Activated naive CD4-positive, alpha-beta T cell treated with anti-CD3 and anti-CD28 coated beads, Interleukin-2, amount 50 U/mL, for 72 hours (primary cell): ENCODE measurements around the gene ZNF652. TPM values are rescaled to one million over a fixed set of nuclear protein-coding genes. Genes with fewer than 3 reads are reported as not detected.
"Not testable (repeated sequence)": the region's sequence is repeated elsewhere in the genome, so short reads cannot be mapped to it uniquely, and the experiment has no call there.

Source experiments
- ATAC-seq, 2 donors: fragments of 150-1000 bp; cut with Tn5 transposase; 2 replicates each; pipeline ENCODE4 v1.10.0; 2021; ENCODE audit warnings: mild to moderate bottlenecking in 2 of 2, moderate library complexity in 2 of 2
- DNase-seq, 2 donors: peaks; one replicate each; pipeline ENCODE4 v3.0.0; 2021 to 2022; ENCODE audit warnings: low spot score in 2 of 2
- H3K27ac Mint-ChIP-seq, 2 donors: one replicate each; pipeline ENCODE4 v1.8.0; 2022; ENCODE audit warnings: mild to moderate bottlenecking in 2 of 2, mixed read lengths in 2 of 2
- H3K36me3 Mint-ChIP-seq, 2 donors: one replicate each; pipeline ENCODE4 v1.8.0; 2022; ENCODE audit warnings: mixed read lengths in 2 of 2
- H3K9me3 Mint-ChIP-seq, 2 donors: one replicate each; pipeline ENCODE4 v1.8.0; 2022; ENCODE audit warnings: mixed read lengths in 2 of 2
- total RNA-seq, 2 donors: library from RNA; stranded (reverse); gene quantifications; one replicate each; pipeline ENCODE4 v1.2.3, GENCODE V29; 2022

ZNF652 gene
- total RNA-seq, 2 donors from 2014 or later: 5.8 to 6.3 TPM

DNA sequence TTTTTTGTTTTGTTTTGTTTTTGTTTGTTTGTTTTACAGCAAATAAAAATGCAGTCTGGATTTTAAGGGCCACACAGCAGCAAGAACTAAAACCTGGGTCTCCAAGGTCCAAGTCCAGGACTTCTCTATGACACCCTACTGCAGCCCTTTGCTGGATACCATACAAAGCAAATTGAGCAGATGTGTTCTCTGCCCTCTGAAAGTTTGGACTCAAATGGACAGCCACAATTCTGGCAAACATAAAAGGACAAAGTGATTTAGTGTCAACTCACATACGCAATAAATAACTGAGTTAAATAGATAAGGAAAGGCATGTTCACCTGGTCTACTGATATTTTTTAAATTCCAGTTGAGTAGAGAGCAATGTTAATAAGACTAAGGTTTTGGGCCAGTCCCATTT lies 7.7 kb upstream of the ZNF652 start:
- H3K9me3 Mint-ChIP-seq: no peaks in the 10 kb centered on the region
- DNase-seq (no peak), ATAC-seq (no peak)
- no peak overlapping the region for H3K27ac Mint-ChIP-seq
- H3K36me3 Mint-ChIP-seq: no peaks in the 10 kb centered on the region

DNA sequence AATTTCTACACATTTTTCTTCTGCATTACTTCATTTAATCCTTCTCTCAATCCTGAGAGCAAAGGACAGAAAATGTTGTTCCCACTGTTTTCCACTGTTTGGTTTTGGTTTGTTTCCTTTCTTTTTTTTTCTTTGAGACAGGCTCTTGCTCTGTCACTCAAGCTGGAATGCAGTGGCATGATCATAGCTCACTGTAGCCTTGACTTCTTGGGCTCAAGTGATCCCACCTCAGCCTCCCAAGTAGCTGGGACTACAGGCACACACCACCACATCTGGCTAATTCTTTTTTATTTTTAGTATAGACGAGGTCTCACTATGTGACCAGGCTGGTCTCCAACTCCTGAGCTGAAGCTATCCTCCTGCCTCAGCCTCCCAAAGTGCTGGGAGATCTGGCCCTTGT lies 7.0 kb upstream of the ZNF652 start:
- ATAC-seq (no peak), DNase-seq (no peak)
- H3K36me3 Mint-ChIP-seq: no peaks in the 10 kb centered on the region
- H3K27ac Mint-ChIP-seq: no peak overlapping the region
- H3K9me3 Mint-ChIP-seq: no peaks in the 10 kb centered on the region

DNA sequence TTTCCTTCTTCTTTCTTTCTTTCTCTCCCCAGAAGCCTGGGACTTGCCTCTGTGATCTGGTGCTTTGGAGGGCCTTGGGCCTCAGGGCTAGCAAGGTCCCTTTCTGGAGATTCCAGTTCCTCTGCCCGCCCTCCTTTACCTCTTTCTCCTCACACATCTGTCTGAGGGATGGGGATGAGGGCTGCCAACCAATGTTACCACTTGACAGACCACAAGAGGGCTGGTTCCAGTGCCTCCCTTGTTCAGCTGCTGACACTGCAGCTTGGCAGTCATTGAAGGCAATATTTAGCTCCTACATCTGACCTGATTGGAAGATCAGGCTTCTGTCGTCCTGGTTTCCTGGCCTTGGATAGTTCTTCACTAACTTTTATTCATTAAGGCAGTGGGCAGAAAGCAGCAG lies 3.6 kb upstream of the ZNF652 start:
- ATAC-seq (no peak), DNase-seq (no peak)
- H3K36me3 Mint-ChIP-seq: peaks cover 0 to 7% of the 10 kb centered on the region in 2 donors
- no peaks in the 10 kb centered on the region for H3K9me3 Mint-ChIP-seq
- no peak overlapping the region for H3K27ac Mint-ChIP-seq

DNA sequence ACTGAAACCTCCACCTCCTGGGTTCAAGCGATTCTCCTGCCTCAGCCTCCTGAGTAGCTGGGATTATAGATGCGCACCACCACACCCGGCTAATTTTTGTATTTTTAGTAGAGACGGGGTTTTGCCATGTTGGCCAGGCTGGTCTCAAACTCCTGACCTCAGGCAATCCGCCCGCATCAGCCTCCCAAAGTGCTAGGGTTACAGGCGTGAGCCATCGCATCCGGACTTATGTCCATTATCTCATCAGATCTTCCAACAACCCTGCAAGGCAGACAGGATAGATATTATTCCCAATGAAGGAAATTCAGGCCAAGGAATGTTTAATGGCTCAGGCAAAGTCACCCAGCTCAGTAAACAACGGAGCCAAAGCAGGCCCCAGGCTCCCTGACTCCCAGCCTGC lies 3.1 kb upstream of the ZNF652 start:
- H3K27ac Mint-ChIP-seq, ATAC-seq, DNase-seq, H3K9me3 Mint-ChIP-seq, H3K36me3 Mint-ChIP-seq: not testable (repeated sequence)

DNA sequence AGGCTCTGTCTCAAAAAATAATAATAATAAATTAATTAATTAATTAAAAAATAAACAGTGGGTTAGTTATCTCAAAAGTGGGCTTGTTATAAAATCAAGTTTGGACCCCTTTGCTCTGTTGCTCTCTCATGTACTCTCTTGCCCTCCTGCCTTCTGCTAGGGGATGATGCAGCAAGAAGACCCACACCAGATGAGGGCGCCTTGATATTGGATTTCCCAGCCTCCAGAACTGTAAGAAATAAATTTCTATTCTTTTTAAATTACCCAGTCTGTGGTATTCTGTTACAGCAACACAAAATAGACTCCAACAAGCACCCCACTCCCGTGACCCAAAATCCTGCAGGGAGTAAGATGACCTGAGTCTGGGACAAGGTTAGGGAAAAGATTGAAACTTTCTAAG lies 2.1 kb upstream of the ZNF652 start:
- Mint-ChIP-seq H3K36me3 (peaks cover 0 to 10% of the 10 kb centered on the region in 2 donors), H3K27ac (no peak overlapping the region), H3K9me3 (no peaks in the 10 kb centered on the region)
- ATAC-seq (no peak), DNase-seq (no peak)

DNA sequence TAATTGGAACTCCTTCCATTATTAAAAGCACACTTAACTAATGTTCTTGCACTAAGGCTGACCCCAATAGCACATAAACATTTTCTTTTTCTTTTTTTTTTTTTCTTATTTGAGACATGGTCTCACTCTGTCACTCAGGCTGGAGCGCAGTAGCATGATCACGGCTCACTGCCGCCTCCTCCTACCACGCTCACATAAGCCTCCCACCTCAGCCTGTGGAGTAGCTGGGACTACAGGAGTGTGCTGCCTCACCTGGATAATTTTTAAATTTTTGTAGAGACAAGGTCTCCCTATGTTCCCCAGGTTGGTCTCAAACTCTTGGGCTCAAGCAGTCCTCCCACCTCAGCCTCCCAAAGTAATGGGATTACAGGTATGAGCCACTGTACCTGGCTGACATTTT lies 1.2 kb upstream of the ZNF652 start:
- DNase-seq (no peak), ATAC-seq (no peak)
- peaks cover 0 to 10% of the 10 kb centered on the region in 2 donors for H3K36me3 Mint-ChIP-seq
- no peak overlapping the region for H3K27ac Mint-ChIP-seq
- H3K9me3 Mint-ChIP-seq: no peaks in the 10 kb centered on the region

DNA sequence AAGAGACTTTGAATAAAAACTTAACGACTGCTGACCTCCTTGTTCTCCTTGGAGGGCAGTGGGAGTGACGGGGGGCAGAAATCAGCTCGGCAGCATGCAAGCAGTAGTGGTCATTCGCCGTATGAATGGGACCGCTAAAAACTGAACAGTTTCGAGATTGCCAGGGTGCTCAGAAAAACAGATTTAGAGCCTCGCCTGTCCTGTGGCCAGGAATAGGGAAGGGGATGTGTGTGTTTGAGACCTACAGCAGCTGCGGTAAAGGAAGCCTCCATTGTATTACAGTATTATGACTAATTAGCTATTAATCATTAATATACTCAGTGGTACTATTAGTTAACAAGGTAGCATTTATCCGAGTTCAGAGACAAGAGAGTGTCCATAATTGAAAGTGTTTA lies 670 bp upstream of the ZNF652 start:
- Mint-ChIP-seq H3K36me3 (peaks cover 0 to 10% of the 10 kb centered on the region in 2 donors), H3K27ac (peak overlapping the region; percentile 44 to 50), H3K9me3 (no peaks in the 10 kb centered on the region)
- no peak for ATAC-seq
- DNase-seq: no peak

DNA sequence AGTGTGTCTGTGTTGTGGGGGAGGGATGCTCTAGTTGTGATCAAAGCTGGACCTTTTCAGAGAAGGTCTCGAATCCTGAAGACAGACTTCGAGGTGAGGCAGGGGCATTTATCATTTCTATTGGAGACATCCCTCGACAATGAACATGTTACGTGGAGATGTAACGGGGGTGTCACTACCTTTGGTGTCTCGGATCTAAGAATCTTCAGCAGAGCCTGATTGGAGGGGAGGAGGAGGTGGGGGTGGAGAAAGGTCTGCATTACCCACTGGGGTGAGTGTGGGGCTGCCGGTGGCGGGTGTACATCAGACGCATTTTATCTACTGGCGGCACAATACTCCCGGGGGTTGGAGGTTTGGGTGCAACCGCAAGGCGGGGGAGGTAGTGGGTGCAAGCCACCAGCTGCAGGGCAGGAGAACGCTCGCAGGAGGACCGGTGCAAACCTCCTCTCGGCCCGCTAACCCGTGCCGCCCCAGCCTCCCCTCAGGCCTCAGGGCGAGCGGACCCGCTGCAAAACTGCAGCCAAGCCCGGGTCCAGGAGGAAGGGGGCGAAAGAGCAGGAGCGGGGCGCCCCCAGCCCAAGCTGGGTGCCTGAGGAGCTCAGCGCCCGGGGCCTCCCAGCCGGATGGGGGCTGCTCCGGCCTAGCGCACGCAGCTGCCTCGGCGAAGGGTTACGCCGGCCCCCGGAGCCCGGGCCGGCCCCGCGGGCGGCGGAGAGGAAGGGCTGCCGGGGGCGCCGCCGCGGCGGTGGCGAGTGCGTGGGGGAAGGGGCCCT lies 735 bp downstream of the ZNF652 start:
- DNase-seq (peak; percentile 61 to 72), ATAC-seq (peak; percentile 70 to 76)
- H3K27ac Mint-ChIP-seq: peak overlapping the region; percentile 86 to 97
- H3K36me3 Mint-ChIP-seq: peaks cover 0 to 10% of the 10 kb centered on the region in 2 donors
- H3K9me3 Mint-ChIP-seq: no peaks in the 10 kb centered on the region

DNA sequence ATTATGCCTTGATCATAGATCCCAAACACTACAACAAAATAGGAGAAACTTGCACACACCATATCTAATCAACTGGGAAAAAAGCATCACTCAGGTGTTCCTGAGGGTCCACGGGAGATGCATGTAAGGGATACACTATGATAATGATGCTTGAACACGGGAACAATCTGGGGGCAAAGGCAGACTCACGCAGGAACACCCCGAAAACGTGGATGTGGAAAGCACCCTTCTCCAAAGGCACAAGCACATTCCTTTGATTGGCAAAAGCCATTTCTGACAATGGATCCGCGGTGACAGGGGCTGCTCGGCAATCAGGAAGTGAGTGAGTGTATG lies 1.3 kb downstream of the ZNF652 start:
- Mint-ChIP-seq H3K9me3 (no peaks in the 10 kb centered on the region), H3K36me3 (peaks cover 0 to 10% of the 10 kb centered on the region in 2 donors), H3K27ac (peak overlapping the region; percentile 86 to 97)
- no peak for DNase-seq
- no peak for ATAC-seq

DNA sequence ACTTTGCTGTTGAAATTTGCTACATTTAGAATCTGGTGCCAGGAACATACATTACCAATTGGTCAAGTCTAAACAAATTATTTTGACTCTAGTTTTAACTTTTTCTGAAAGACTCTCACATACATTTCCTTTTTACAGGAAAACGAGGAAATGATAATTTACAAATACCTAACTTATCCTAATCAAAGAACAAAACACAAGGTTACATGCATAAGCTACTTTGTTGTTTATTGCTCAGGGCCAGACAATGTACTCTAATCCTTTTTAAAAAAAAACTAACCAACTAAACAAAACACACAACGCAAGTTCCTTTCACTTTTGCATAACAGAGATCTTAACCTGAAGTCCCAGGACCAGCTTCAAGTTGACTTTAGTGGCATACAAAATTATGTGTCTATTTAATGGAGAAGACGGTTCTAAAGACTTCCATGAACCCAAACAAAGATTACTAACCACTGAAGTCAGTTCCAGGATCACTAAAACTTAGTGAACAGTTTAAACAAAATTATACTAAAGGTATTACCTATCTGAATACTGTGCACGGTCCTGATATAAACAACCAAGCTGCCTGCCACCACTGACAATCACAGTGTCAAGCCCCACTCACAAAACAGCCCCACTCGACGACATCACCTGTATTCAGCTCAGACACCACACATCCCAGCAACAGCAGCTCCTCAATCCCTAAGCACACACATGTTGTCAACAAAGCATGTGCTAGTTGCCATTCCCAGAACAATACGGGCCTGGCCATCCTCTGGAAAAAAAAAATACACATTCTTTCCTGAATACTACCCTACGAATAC lies 1.9 kb downstream of the ZNF652 start:
- ATAC-seq (no peak), DNase-seq (no peak)

DNA sequence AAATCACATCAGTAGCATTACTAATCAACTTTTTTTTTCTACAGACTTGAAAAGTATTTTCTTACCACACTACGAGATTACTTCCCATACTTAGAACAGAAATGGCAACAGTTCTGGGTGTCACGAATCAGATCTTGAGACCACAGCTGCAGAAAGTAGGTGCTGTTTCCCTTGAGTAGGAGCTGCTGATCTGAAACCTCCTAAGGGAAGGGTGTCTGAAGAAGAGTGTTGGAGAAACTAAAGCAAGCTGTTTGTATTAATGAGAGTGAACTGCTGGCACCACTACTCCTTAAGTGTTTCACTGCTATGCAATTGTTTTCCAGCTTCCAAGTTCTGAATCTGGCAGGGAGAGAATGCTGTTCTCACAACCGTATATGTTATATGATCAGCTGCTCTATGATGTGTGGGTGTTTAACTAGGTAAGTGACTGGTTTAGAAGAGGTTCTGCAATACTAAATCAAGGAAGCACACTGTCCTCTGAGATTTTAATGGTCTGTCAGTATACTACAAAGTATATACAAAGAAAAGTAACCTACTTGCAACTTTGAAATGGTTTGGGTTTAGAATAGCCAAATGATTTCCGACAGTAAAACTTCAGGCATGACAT lies 3.3 kb downstream of the ZNF652 start:
- Mint-ChIP-seq H3K36me3 (peaks cover 0 to 10% of the 10 kb centered on the region in 2 donors), H3K9me3 (no peaks in the 10 kb centered on the region), H3K27ac (peak overlapping the region in 1 of 2 donors; percentile 60)
- no peak for DNase-seq
- ATAC-seq: peak in 1 of 2 donors; percentile 31

More for the DNA sequence above, 1.9 kb downstream of the ZNF652 start:
- Mint-ChIP-seq H3K36me3 (peaks cover 0 to 10% of the 10 kb centered on the region in 2 donors), H3K9me3 (no peaks in the 10 kb centered on the region), H3K27ac (peak overlapping the region; percentile 7 to 86)

DNA sequence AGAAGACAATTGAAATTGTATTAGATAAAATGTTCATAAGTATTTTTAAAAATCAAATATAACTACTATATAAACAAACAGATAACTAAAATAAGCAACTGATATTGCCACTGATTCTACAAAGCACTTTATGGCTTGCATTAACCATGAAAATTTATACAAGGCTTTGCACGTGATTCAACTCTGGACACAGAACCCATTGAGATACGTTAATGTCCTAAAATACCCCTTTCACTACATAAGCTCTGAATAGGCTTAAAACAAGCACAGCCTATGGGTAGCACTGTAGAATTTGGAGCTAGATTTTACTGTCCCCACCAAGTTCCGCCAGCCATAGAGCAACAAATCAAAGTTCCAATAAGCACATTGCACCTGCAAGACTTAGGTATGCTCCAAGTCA lies 4.5 kb downstream of the ZNF652 start:
- Mint-ChIP-seq H3K27ac (no peak overlapping the region), H3K9me3 (no peaks in the 10 kb centered on the region), H3K36me3 (peaks cover 0 to 10% of the 10 kb centered on the region in 2 donors)
- DNase-seq (no peak), ATAC-seq (no peak)

DNA sequence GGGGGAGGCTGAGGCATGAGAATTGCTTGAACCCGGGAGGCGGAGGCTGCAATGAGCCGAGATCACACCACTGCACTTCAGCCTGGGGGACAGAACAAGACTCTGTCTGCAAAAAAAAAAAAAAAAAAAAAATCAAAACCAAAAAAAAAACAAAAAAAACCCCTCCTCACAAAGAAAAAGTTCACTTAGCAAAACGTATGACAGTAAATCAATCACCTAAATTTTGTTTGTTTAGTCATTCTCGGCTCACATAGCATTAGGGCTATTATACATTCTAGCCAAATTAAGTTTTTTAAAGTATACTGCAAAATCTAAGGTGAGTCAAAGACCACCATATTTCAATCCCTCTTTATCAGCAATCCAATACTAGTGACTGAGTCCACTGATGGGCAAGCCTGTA lies 5.7 kb downstream of the ZNF652 start:
- Mint-ChIP-seq H3K9me3 (no peaks in the 10 kb centered on the region), H3K27ac (no peak overlapping the region), H3K36me3 (peaks cover 0 to 9% of the 10 kb centered on the region in 2 donors)
- no peak for DNase-seq
- no peak for ATAC-seq

DNA sequence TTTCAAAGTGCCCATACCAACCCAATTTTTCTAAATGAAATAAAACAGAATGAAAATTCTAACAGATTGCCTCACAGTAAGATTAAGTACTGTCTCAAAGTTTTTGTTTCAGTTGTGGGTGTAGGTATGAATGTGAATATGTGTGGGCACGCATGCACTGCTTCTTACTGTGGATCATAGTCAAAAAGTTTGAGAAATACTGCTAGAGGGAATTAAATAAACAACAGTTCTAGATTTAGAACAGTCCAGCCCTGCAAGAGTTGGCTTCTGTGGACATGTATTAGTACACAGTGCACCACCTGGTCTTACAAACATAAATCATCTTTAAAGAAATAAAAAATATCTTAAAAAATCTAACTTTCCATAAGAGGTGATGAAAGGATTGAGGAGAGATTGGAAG lies 8.4 kb downstream of the ZNF652 start:
- H3K9me3 Mint-ChIP-seq: no peaks in the 10 kb centered on the region
- ATAC-seq (peak; percentile 68 to 79), DNase-seq (no peak)
- no peak overlapping the region for H3K27ac Mint-ChIP-seq
- peaks cover 0 to 7% of the 10 kb centered on the region in 2 donors for H3K36me3 Mint-ChIP-seq

DNA sequence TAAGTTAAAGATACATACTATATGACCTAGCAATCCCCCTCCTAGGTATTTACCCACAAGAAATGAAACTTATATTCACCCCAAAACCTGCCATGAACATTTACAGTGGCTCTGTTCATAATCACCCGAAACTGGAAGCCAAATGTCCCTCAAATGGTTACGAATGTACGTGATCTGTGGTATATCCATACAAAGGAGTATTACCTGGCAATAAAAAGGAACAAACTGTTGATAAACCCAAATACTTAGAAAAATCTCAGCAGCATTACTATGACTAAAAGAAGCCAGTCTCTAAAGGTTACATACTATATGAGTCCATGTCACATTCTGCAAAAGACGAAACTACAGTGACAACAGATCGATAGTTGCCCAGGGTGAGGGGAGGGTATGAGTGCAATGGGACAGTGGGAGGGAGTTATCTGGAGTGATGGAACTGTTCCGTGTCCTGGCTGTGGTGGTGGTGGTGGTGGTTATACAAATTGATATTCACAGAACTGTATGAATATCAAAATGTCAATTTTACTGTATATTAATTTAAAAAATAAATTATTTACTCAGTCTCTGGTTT lies 9.4 kb downstream of the ZNF652 start:
- ATAC-seq (peak; percentile 54 to 65), DNase-seq (no peak)
- H3K27ac Mint-ChIP-seq: peak overlapping the region in 1 of 2 donors; percentile 9
- peaks cover 0 to 15% of the 10 kb centered on the region in 2 donors for H3K36me3 Mint-ChIP-seq
- peaks cover 0 to 4% of the 10 kb centered on the region in 2 donors for H3K9me3 Mint-ChIP-seq

DNA sequence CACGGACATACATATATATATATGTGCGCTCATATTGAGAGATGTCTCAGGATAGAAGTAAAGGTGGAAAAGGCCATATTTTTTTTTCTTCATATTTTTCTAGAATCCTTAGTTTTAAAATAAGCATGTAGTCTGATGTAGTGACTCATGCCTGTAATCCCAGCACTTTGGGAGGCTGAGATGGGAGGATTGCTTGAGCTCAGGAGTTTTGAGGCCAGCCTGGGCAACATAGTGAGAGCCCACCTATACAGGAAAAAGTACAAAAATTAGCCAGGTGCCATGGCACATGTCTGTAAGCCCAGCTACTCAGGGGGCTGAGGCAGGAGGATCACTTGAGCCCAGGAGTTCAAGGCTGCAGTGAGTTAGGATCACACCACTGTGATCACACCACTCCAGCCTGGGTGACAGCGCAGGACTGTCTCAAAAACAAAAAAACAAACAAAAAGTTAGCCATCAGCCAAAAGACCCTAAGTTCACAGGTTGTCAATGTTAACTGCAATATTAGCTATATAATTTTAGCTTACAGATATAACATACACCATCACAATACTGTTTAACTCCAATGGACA lies 10.4 kb downstream of the ZNF652 start:
- DNase-seq (no peak), ATAC-seq (peak in 1 of 2 donors; percentile 28)
- H3K9me3 Mint-ChIP-seq: peaks cover 0 to 4% of the 10 kb centered on the region in 2 donors
- no peak overlapping the region for H3K27ac Mint-ChIP-seq
- peaks cover 0 to 15% of the 10 kb centered on the region in 2 donors for H3K36me3 Mint-ChIP-seq

DNA sequence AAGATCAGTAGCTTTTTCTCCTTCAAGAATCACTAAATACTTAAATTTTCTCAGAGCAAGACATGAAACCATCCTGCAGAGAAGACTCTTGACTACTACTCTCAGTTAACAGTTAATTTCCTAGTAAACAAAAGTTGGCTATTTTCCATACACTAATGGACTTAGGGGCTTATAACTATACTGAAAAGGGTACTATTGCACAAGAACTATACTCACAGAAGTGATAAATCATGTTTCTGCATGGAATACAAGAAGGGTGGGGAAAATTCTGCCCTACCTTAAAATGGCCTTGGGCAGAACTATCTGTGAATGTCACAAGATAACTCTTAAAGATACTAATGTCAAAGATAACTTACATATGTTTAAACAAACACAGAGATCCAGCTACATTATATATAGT lies 12.5 kb downstream of the ZNF652 start:
- DNase-seq (no peak), ATAC-seq (no peak)
- Mint-ChIP-seq H3K36me3 (peaks cover 0 to 15% of the 10 kb centered on the region in 2 donors), H3K27ac (no peak overlapping the region), H3K9me3 (peaks cover 0 to 4% of the 10 kb centered on the region in 2 donors)
